Neural crest cell (in vitro differentiated cells): ENCODE data around the gene CR1L. TPM values are rescaled to one million over a fixed set of nuclear protein-coding genes. Genes with fewer than 3 reads are reported as not detected.
A peak's percentile ranks its signal among the peaks of the same experiment; 100 is the strongest.

Experiments used
- DNase-seq: peaks from one replicate; pipeline ENCODE4 v3.0.0; 2021; ENCODE audit warnings: low read depth, mixed read lengths, low spot score
- H3K27ac Mint-ChIP-seq: one replicate; pipeline ENCODE4 v1.8.0; 2021; ENCODE audit warnings: mild to moderate bottlenecking, mixed read lengths; ENCODE audit not compliant: unreplicated experiment
- H3K27me3 Mint-ChIP-seq: 2 replicates; pipeline ENCODE4 v1.8.0; 2021; ENCODE audit warnings: low read depth, mild to moderate bottlenecking, mixed read lengths
- H3K36me3 Mint-ChIP-seq: 2 replicates; pipeline ENCODE4 v1.8.0; 2021; ENCODE audit warnings: low read depth, mild to moderate bottlenecking, mixed read lengths
- H3K4me1 Mint-ChIP-seq: 2 replicates; pipeline ENCODE4 v1.8.0; 2021; ENCODE audit warnings: mixed read lengths
- H3K4me3 Mint-ChIP-seq: one replicate; pipeline ENCODE4 v1.8.0; 2021; ENCODE audit warnings: mild to moderate bottlenecking, mixed read lengths
- H3K9me3 Mint-ChIP-seq: 2 replicates; pipeline ENCODE4 v1.8.0; 2021; ENCODE audit warnings: mixed read lengths
- CTCF ChIP-seq: fragments of 200-600 bp; sonication (generic); conservative IDR thresholded peaks from 2 replicates; pipeline ENCODE4 v1.5.0; 2021; ENCODE audit warnings: antibody characterized with exemption, mild to moderate bottlenecking
- total RNA-seq: library from RNA; stranded (reverse); gene quantifications from 2 replicates; pipeline ENCODE4 v1.2.1, GENCODE V29; 2021

The CR1L gene
- total RNA-seq, 1 donor from 2014 or later = not detected

- no peaks in the 10 kb centered on the region for H3K9me3 Mint-ChIP-seq
- H3K36me3 Mint-ChIP-seq = no peaks in the 10 kb centered on the region
- no peak overlapping the region for H3K27ac Mint-ChIP-seq
- no peak for TF ChIP-seq CTCF
- DNase-seq = no peak
- H3K4me3 Mint-ChIP-seq = no peak overlapping the region
- H3K27me3 Mint-ChIP-seq = peaks cover 6% of the 10 kb centered on the region
- no peaks in the 10 kb centered on the region for H3K4me1 Mint-ChIP-seq
Measured at GRCh38 chr1:207649210-207649753, 4.3 kb downstream of the CR1L start.

GRCh38 chr1:207649865-207650580 is 5.1 kb downstream of the CR1L start:
- DNase-seq = no peak
- Mint-ChIP-seq H3K27me3 (peaks cover 6% of the 10 kb centered on the region), H3K4me1 (no peaks in the 10 kb centered on the region), H3K9me3 (no peaks in the 10 kb centered on the region), H3K27ac (no peak overlapping the region), H3K4me3 (no peak overlapping the region), H3K36me3 (no peaks in the 10 kb centered on the region)
- no peak for TF ChIP-seq CTCF

- H3K4me3 Mint-ChIP-seq = no peak overlapping the region
- H3K4me1 Mint-ChIP-seq = no peaks in the 10 kb centered on the region
- no peaks in the 10 kb centered on the region for H3K9me3 Mint-ChIP-seq
- no peak overlapping the region for H3K27ac Mint-ChIP-seq
- no peaks in the 10 kb centered on the region for H3K36me3 Mint-ChIP-seq
- H3K27me3 Mint-ChIP-seq = peaks cover 6% of the 10 kb centered on the region
- TF ChIP-seq CTCF = no peak
- DNase-seq = no peak
Measured at GRCh38 chr1:207651583-207651982, 6.7 kb downstream of the CR1L start.

GRCh38 chr1:207654320-207654719 is 9.4 kb downstream of the CR1L start:
- no peak for DNase-seq
- Mint-ChIP-seq H3K4me3 (no peak overlapping the region), H3K36me3 (no peaks in the 10 kb centered on the region), H3K27me3 (no peaks in the 10 kb centered on the region), H3K4me1 (no peaks in the 10 kb centered on the region), H3K9me3 (no peaks in the 10 kb centered on the region), H3K27ac (no peak overlapping the region)
- peak; percentile 52 for TF ChIP-seq CTCF

- Mint-ChIP-seq H3K27ac (no peak overlapping the region), H3K9me3 (peaks cover 2% of the 10 kb centered on the region), H3K36me3 (no peaks in the 10 kb centered on the region), H3K4me3 (no peak overlapping the region), H3K27me3 (no peaks in the 10 kb centered on the region), H3K4me1 (no peaks in the 10 kb centered on the region)
- TF ChIP-seq CTCF = no peak
- DNase-seq = no peak
Measured at GRCh38 chr1:207658408-207658807, 13.5 kb downstream of the CR1L start.
